GM10266 (cell line): ENCODE data around the gene B4GALNT4.

Experiments used
- DNase-seq: peaks from one replicate; pipeline ENCODE4 v3.0.0; 2012; ENCODE audit errors: extremely low spot score
- CTCF ChIP-seq: IDR thresholded peaks from 2 replicates; pipeline ENCODE4 v1.5.1; 2012; ENCODE audit warnings: mild to moderate bottlenecking, low read depth; ENCODE audit not compliant: control insufficient read depth, insufficient read depth; ENCODE audit errors: missing control alignments

The B4GALNT4 gene

GRCh38 chr11:425301-425700, 56.0 kb downstream of the B4GALNT4 start:
- DNase-seq: no peak
- TF ChIP-seq CTCF: no peak

GRCh38 chr11:426851-427250, 57.6 kb downstream of the B4GALNT4 start:
- no peak for TF ChIP-seq CTCF
- DNase-seq: no peak

- DNase-seq: no peak
- no peak for TF ChIP-seq CTCF
These were observed 59.0 kb downstream of the B4GALNT4 start for GRCh38 chr11:428295-428694.

- no peak for DNase-seq
- no peak for TF ChIP-seq CTCF
These were observed 60.1 kb downstream of the B4GALNT4 start for GRCh38 chr11:429391-429790.

- DNase-seq: no peak
- no peak for TF ChIP-seq CTCF
These were observed 60.7 kb downstream of the B4GALNT4 start for GRCh38 chr11:429931-430456.
